A549 treated with Mapracorat at 1 μM for 4 hours (cell line): ENCODE measurements around the gene CFHR2. TPM values are rescaled to one million over a fixed set of nuclear protein-coding genes. Genes with fewer than 3 reads are reported as not detected.

ENCODE experiments used
- total RNA-seq: library from RNA; stranded (reverse); fragments of 200-300 nt; extraction: Qiagen RNA extraction; gene quantifications from 5 replicates; pipeline ENCODE4 v1.2.3, GENCODE V29; 2022

Gene CFHR2
- total RNA-seq = not detected in 5 replicates

GRCh38 chr1:196943568-196943967 lies at the start of gene CFHR2:
Gene CFHR2 (plus strand): TSS chr1:196943738. CDS start chr1:196943881, 143 bp downstream.

GRCh38 chr1:196977278-196977677 lies 33.7 kb downstream of the CFHR2 start, which contains the start of gene CFHR5:
Gene CFHR5 (plus strand): TSS chr1:196977556. CDS start chr1:196977665, 109 bp downstream.

Other genes with a start within 250 kb of the CFHR2 start
- 0.08 to 0.35 TPM (median 0.14 TPM) in 3 of 5 replicates, not detected in the others for gene CFHR3, start 168.9 kb upstream of the CFHR2 start, total RNA-seq
- 0.15 to 0.23 TPM in 2 of 5 replicates, not detected in the others for gene CFHR1, start 124.0 kb upstream of the CFHR2 start, total RNA-seq
- gene CFHR4, start 55.7 kb upstream of the CFHR2 start, total RNA-seq = not detected in 5 replicates
- gene CFHR5, start 33.8 kb downstream of the CFHR2 start, total RNA-seq = not detected in 5 replicates
- not detected in 5 replicates for gene F13B, start 123.5 kb downstream of the CFHR2 start, total RNA-seq
- gene ASPM, start 202.9 kb downstream of the CFHR2 start, total RNA-seq = 17.5 to 24.6 TPM (median 23.3 TPM) in 5 replicates